Body of pancreas (tissue), 4 donors: ENCODE results near the gene GSC2.

Experiments used
- CTCF ChIP-seq, 7 experiments: fragments of 450-650 bp in 4 of 7; fragments of 200-600 bp in 3 of 7; sonication (generic) in 3 of 7; IDR thresholded peaks; one replicate each; pipeline ENCODE4 v1.5.1; 2016 to 2019; ENCODE audit warnings: antibody characterized with exemption in 7 of 7
- POLR2A ChIP-seq, 3 donors: fragments of 450-650 bp; IDR thresholded peaks; one replicate each; pipeline ENCODE4 v1.6.1; 2016; ENCODE audit warnings: antibody characterized with exemption in 3 of 3, mild to moderate bottlenecking in 2 of 3

GRCh38 chr22:19197997-19198865, 48.1 kb upstream of the GSC2 start:
- no peak for TF ChIP-seq POLR2A (IDR thresholded peaks at IDR 0.05)
- TF ChIP-seq CTCF (IDR thresholded peaks at IDR 0.05): no peak
